Left kidney (tissue), 2 donors: Measurements from ENCODE around the gene CBFA2T3. TPM values are rescaled to one million over a fixed set of nuclear protein-coding genes. Genes with fewer than 3 reads are reported as not detected.

ENCODE experiments used
- DNase-seq: peaks from one replicate; pipeline ENCODE4 v3.0.0-alpha.2; 2013
- polyA plus RNA-seq: library from polyadenylated mRNA; unstranded; fragments of 120-200 nt; gene quantifications from one replicate; pipeline ENCODE4 v1.2.1, GENCODE V29; 2013; ENCODE audit not compliant: insufficient read length

CBFA2T3 gene
- polyA plus RNA-seq, 1 donor = 2.1 TPM

DNA sequence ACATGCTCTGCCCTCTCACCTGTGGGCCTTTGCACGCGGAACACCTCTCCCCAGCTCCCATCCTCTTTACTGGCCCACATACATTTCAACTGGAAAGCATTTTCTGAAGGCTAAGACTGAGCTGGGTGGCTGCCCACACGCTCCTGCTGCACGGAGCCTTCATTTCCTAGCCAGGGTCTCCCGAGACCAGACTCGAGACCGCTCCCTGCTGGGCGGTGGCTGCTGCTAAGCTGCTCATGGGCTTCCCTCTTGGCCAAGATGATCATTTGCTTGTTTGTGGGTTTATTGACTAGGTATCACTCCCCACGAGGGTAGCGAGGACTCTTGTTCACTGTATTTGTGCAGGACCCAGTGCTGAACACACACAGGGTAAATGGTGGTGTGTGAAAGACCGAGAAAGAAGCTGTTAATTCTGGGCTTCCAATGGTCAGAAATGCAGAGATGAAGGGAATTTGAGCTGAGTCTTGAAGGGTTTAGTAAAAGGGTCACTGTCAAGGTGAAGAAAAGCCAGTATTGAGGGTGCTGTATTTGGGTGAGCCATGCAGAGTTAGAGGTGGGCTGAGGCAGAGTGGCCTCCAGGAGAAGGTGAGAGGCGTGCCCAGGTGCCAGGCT lies 119.2 kb downstream of the CBFA2T3 start:
- DNase-seq = peak; percentile 59

DNA sequence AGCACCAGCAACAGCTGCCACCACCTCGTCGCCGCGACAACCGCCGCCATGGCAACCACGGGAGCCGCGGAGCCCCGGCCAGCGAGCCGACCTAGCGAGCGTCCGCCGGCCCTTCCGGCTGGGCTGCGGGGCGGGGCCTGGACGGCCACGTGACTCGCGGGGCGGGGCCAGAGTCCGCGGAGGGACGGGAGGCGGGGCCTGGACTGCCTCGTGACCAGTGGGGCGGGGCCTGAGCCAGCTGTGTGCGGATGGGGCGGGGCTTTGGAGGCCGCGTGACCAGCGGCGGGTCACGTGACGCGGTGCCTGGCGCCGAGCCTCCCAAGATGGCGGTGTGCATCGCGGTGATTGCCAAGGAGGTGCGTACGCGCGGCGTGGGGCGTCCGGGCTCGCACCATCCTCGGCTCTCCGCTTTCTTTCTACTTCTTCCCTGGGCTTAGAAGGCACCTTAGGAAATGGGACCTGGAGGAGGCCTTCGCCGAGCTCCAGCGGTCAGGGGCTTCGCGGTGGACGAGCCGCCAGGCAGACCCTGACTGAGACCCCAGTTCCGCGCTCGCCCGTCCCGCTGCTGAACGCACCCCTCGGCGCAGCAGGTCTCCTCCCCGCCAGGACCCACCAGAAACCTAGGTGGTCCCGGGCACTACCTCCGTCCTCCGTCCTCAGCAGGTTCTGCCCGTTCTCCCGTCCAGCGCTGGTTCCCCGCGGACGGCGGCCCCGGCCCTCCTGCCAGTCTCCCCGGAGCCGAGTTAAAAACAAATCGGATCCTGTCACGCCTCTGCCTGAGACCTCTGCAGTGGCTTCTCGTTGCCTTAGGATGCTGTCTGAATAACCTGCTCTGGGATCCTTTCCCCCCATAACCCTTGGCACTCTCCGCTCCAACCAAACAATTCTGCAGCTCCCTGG lies 119.9 kb downstream of the CBFA2T3 start, which contains the start of the genes GALNS and TRAPPC2L:
TSS of gene GALNS (minus strand) at position 120 of the 900 bp plus-strand sequence. CDS start at position 50, 70 bp downstream.
TSS of gene TRAPPC2L (plus strand) at position 300 of the 900 bp plus-strand sequence. CDS start at position 324, 24 bp downstream.
- peak; percentile 93 for DNase-seq

DNA sequence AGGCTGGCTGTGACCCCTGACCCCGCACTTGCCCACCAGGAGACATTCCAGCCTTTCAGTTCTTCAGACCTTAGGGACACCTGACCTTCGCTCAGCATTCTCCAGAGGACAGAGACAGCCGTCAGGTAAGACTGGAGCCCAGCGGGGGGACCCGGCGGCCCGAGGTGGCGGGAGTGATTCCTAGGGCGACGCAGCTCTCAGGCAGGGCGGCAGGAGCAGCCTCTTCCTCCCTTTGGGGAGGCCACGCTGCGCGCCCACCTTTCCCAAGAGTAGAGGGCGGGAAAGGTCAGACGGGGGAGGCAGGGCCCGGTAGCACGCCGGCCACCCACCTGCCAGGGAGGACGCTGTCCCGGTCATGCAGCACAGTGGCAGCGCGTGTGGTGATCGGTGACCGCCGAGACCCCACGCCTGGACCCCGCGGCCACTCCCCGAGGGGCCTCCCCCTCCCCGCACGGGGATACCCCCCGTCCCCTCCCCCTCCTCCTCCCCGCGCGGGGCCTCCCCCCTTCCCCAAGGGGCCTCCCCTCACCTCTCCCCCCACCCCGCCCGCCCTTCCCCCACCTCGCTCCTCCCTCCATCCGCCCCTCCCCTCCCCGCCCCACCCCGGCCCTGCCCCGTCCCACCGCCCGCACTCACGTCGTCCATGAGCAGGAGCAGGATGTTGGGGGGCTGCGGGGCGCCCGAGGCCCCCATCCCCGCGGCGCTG lies 120.7 kb downstream of the CBFA2T3 start:
- DNase-seq = no peak

DNA sequence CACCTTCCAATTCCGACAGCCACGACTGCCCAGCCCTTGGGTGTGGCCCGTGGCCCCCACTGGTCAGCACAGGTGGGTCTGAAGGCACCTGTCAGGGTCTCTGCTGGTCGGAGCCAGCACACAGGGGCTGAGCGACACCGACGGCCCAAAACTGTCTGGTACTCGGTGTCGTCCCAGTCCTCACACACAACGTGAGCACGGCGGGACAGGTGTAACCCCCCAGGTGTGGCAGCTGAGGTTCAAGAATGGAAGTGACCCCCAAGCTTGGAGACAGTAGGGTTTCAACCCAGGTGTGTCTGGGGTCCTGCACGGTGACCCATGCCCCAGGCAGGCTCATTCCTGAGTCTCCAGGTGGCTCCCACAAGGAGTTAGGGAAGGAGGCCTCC lies 121.3 kb downstream of the CBFA2T3 start:
- DNase-seq = no peak

DNA sequence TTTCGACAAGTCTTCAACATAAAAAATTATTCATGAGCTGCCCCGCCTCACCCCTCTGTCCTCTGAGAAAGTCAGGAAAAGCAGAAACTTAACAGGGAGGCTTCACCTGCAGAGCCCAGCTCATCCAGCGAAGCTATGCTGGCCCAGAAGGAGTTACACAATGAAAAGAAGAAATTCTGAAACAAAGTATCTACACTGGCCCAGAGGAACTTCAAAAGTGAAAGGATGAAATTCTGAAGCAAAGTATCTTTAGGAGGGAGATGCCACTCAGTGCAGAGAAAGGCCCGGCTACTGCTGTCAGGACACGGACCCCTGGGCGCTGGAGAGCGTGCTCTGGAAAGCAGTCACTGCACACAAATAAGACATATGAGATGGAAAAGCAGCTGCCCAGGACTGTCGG lies 121.8 kb downstream of the CBFA2T3 start:
- no peak for DNase-seq

DNA sequence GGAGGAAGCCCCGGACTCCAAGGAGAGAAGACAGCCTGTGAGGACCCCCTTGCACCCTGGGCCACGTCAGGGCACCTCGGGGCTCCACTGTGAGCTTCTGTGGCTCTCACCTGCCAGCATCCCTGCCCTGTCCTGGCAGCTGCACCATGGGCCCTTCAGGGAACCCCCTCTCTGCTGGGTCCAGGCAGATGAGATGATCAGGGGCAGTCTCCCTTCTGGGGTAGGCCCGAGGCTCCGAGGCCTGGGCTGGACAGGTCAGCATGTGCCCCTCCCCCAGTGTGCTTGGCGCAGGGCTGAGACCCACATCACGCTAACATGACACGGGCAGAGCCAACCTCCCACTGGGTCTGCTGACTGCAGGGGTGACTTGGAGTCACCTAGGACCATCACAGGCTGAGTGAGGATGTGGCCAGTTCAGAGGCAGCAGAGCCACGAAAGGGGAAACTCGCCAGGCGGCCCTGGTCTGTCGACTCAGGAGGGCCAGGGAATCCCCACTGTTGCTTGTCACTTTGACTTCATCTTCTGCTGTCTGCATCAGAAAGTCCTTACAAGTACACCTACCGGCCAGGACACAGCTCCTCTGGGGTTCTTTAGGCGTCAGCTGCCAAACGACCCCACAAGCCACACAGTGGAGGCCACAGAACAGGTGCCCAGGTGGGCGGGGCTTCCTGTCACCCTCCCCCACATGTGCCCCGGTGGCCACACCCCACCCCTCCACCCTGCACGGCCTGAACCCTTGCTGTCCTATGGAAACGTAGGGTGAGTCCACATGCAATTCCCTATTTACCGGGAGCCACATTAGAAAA lies 122.5 kb downstream of the CBFA2T3 start:
- DNase-seq = no peak

GRCh38 chr16:88853325-88853941 lies 123.6 kb downstream of the CBFA2T3 start:
- no peak for DNase-seq

- no peak for DNase-seq
Observed at GRCh38 chr16:88851616-88852015, 125.4 kb downstream of the CBFA2T3 start.

DNA sequence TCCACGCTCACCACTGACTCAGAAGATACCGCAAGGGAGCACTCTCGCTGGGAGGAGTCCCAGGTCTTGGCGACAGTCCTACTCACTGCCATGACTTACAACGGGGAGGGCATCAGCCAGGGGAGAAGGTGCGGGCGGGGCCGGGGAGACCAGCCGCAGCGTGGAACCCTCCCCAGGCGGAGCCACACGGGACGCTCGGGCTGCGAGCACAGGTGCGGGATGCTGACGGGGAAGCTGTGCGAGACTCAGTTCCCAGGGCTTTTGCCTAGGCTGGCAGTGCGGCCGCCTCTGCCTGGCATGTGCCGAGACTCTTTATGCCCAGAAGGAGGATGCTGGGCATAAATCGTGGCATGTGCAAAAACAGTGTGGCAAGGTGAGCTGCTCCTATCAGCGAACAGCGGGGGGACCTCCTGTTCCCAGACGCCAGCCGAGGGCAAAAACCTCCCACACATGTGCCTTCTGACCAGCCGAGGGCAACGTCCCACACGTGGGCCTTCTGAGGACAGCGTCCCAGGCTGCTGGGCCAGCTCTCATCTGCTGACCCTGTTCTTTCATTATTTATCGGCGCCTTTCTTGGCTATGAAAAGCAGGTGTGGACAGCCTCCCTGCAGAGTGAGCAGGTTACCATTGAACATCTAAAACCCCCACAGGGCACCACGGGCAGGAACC lies 126.3 kb downstream of the CBFA2T3 start:
- DNase-seq = no peak

GRCh38 chr16:88848557-88848956 lies 128.4 kb downstream of the CBFA2T3 start:
- no peak for DNase-seq

- no peak for DNase-seq
Observed at GRCh38 chr16:88847654-88848053, 129.4 kb downstream of the CBFA2T3 start.

- DNase-seq = no peak
Observed at GRCh38 chr16:88846088-88846487, 130.9 kb downstream of the CBFA2T3 start.

DNA sequence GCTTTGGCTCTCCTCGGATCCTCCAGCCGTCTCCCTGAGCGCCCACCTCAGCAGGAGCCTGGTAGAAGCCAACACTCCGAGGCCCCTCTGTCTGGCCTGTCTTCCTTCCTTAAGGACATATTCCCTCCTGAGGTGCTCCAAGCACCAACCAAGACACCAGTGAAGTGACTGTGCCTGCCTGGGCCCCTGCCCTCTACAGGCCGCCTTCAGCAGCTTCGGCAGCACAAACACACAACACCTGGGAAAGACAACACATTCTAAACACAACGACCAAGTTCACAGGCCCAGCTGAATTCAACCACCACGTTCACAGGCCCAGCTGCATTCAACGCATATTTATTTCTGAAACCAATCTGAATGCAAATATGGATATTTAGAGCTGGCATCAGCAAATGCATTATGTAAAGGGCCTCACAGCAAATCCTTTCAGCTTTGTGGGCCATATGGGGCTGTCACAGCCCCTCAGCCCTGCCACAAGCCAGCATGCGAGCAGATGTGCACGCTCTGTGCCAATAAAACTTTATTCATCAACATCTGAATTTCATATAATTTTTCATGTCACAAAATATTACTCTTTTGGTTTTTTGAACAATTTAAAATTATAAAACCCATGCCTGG lies 132.5 kb downstream of the CBFA2T3 start:
- DNase-seq = no peak

- no peak for DNase-seq
Observed at GRCh38 chr16:88843256-88843655, 133.8 kb downstream of the CBFA2T3 start.

- DNase-seq = no peak
Observed at GRCh38 chr16:88842806-88843205, 134.2 kb downstream of the CBFA2T3 start.

DNA sequence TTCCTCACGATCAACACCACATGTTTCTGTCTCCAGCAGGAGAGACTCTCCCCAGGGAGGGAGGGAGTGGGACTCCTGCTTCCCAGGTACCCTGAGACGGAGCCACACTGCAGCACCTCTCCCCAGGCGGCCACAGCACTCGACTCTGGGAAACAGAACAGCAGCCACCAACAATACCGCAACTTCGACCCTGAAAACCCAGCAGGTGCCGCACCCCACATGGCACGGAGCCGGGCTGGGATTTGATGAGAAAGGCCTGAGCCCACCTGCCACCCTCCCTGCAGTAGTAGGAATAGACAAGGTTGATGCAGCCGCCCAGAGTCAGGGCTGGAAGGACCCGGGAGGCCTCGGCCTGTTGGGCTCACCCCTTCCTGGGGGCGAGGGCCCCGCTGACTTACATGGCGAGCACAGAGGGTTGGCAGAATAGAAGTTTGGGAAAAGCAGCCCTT lies 134.7 kb downstream of the CBFA2T3 start:
- DNase-seq = no peak

- DNase-seq = no peak
Observed at GRCh38 chr16:88841521-88842307, 135.3 kb downstream of the CBFA2T3 start.

DNA sequence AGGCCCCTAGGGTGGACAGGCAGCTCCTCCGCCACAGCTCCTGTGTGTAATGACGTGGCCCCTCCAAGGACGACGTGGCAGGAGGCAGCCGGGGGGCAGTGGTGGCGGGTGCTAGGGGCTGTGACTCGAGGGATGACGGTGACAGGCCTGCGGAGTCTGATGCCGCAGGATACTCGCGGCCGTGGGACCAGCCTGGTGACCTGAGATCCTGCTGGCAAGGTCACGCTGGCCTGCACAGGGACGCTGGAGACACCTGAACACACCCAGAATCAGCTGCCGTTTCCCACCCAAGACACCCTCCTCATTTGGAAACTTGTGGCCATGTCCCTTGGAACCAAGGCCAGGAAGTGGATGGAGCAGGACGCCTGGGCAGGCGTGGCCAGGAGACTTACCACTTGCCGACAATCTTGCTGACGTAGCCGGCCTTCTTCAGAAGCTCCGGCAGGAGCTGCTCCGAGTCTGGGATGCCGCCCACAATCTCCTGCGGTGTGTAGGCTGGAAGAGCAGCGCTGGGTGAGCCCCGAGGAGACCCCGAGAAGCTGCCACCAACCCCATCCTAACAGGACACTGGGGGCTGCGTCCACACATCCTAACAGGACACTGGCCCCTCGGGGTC lies 136.3 kb downstream of the CBFA2T3 start:
- DNase-seq = no peak
